Stimulated activated CD8-positive, alpha-beta memory T cell treated with anti-CD3 and anti-CD28 coated beads, Interleukin-7, amount 100 ng/mL, for 4 hours (primary cell): ENCODE measurements around the gene KSR1.

Source experiments
- DNase-seq, 2 donors: peaks; one replicate each; pipeline ENCODE4 v3.0.0-alpha.2; 2020; ENCODE audit warnings: low read depth in 2 of 2

Gene KSR1

DNA sequence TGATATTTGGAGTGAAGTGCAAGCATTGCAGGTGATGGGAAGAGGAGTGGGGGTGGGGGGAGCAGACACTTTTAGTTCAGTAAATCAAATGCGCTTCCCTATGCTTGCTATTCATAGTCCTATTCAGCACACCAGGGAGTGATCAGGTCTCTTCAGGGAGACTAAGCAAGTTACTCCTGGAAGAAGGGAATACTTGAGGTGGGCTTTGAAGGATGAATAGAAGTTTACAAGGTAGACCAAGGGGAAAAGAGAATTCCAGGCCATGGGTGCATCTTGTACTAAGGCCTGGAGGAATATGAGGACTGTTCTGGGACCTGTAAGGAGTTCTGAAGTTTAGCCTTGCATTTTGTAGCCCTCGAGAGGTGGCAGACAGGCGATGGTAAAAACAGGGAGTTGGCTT lies 134.6 kb downstream of the KSR1 start:
- no peak for DNase-seq

DNA sequence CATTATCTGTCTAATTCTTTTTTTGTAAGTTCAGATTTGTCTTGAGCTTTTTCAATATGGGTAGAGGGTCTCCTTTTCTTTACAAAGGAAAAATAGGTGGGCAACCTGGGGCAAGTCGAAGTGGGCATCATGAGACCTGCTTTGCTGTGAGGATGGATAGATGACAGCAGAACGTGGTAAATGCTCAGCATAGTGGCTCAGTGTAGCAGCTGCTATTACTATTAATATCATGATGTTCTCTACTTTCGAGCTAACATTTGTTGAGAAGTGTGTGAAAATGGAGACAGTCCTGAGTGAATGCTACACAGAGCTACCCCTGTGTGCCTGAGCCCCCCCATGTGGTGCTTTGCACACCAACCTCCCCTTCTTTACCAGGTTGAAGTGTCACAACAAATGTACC lies 135.7 kb downstream of the KSR1 start:
- DNase-seq = no peak

- no peak for DNase-seq
Measured at GRCh38 chr17:27593232-27593856, 137.1 kb downstream of the KSR1 start.

GRCh38 chr17:27593857-27594255 lies 137.6 kb downstream of the KSR1 start:
- no peak for DNase-seq

DNA sequence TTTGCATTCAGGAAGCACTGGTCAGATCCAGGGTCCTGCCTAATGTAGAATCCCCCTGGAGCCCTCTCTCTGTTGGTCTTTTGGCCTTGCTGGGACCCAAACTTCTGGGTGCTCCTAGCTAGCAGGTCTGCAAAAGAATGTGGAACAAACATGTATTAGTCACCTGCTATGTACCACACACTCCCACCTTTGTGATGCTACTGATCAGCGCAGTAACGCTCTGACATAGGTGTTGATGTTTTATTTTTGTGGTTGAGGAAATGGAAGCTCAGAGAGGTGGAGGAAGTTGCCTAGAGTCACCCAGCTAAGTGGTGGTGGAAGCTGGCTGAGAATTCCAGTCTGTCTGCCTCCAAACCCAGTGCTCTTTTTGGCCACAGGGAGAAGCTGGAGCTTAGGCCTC lies 139.0 kb downstream of the KSR1 start:
- DNase-seq = no peak

DNA sequence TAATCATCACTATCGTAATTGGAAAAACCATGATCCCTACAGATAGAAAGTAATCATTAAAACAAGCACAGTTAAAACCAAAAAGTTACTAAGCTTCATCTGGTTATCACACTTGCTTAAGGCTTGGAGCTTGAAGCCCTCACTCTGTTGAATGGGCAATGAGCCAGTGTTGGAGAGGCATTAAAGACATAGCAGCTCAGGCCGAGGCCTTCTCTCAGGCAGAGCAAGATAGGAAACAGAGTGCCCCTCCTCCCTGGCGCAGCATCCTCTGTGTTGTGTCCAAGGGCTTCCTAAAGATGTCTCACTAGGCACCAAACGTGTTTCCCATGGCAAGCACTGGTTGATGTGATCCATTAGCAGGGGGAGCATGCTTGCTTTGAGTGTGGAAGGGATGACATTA lies 139.8 kb downstream of the KSR1 start:
- no peak for DNase-seq

DNA sequence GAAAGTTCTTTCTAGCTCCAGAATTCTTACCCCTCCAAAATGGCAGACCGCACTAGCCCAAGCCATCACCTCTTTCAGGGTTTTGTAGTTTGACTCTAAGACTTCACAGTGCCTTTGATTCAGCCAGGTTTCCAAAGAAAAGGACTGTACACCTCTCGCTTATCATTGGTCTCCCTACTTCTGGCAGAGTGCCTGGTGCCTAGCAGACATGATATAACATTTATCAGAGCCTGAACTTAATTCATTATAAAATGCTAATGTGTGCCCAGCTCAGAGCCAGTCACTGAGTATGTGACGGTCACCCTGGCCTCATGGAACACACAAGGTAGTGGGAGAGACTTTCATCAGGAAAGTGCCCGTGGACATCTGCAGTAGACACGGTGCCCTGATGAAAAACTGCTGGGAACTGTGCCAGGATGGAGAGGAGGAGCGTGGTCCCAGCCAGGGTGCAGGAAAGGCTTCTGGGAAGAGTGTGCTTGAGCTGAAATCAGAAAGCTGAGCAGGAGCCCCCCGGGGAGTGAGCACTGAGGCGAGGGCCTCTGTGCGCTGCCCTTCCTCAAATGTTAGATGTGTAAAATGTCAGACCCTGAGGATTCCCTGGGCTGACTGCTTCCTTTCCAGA lies 140.4 kb downstream of the KSR1 start:
- no peak for DNase-seq

DNA sequence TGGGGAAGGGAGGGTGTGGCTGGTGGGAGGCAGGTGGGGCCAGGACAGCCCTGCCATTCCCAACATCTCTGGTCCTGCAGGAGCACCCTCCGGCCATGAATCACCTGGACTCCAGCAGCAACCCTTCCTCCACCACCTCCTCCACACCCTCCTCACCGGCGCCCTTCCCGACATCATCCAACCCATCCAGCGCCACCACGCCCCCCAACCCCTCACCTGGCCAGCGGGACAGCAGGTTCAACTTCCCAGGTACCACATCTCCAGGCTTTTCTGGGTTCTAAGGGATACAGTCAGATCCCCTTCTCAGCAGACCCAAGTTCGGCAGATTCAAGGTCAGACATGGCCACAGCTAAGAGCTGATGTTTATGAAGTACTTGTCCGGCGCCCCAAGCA lies 140.9 kb downstream of the KSR1 start:
- no peak for DNase-seq

DNA sequence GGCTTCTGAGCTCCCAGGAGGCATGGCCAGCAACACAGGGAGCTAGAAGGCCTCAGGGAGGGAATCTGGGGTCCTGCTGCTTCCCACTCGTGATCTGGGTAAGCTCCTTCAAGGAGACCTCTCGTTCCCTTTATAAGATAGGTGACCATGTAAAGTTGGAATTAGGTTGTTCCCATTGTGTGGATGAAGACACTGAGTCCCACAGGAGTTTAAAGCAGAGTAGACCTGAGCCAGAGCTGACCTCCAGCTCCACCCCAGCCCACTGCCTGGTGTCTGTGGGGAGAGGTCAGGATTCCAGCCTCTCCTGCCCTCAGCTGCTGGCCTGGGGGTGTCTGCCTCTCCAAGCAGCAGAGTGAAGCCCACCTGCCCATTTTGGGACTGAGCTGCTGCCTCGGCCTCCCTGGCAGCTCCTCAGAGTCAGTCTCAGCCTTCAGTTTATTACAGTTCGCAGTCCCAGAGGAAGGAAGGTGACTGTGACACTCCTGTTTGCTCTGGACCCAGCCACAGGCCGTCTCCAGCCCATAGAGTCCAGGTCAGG lies 141.6 kb downstream of the KSR1 start:
- no peak for DNase-seq

DNA sequence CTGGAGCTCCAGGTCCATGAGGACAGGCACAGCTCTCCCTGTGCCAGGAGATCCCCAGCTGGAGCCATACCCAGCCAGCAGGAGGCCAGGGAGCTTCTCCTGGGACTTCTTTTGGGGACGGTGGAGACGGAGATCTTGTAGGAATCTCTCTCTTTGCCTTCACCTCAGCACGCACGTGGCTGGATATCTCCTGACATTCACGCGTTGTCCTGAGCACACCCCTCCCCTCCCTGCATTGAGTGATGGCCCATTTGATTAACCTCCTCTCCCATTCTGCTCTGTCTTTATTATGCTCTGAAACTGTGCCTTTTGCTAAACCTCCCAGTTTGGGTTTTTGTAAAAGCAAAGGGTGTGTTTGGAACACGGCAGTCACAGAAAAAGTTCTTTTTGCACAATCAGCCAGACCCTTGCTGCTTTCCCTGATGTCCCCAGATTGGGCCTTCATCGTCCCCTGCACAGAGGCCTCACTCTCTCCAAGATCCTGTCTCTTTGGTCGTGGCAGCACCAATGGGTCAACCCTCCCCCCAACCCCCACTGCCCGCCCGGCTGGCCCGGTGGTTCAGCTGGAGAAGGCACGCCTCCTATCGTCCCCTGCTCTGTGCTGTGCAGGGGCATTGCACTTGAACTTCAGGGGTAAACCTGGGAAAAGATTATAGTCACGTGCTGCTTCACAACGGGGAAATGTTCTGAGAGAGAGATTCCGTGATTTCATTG lies 142.2 kb downstream of the KSR1 start:
- no peak for DNase-seq

DNA sequence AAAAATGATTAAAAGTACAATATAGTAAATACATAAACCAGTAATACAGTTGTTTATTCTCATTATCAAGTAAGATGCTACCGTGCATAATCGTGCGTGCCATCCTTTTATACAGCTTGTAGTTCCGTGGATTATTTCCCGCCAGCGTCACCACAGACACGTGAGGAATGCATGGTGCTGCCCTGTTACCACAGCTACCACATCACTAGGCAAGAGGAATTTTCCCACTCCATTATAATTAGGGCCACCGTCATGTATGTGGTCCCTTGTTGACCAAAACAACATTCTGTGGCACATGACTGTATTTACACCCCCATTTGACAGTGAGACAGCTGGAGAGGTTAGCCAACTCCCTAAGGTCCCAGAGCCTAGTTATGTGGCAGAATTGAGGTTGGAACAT lies 144.2 kb downstream of the KSR1 start:
- no peak for DNase-seq

- peak; percentile 62 to 76 for DNase-seq
Measured at GRCh38 chr17:27601069-27601974, 145.1 kb downstream of the KSR1 start.

DNA sequence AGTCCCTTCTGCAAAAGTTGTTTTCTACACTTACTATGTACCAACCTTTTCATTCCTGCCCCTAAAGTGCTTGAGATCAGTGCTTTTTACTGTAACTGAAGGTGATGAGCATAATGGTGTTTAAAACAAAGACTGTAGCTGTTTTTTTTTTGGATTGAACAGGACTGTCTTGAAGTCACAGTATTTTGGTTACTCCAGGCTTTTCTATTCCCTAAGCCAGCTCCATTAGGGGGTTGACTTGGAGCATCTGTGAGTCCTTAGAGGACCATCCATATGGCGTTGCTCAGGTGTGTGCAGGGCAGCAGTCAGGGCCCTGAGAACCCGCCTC lies 145.7 kb downstream of the KSR1 start:
- DNase-seq = no peak

DNA sequence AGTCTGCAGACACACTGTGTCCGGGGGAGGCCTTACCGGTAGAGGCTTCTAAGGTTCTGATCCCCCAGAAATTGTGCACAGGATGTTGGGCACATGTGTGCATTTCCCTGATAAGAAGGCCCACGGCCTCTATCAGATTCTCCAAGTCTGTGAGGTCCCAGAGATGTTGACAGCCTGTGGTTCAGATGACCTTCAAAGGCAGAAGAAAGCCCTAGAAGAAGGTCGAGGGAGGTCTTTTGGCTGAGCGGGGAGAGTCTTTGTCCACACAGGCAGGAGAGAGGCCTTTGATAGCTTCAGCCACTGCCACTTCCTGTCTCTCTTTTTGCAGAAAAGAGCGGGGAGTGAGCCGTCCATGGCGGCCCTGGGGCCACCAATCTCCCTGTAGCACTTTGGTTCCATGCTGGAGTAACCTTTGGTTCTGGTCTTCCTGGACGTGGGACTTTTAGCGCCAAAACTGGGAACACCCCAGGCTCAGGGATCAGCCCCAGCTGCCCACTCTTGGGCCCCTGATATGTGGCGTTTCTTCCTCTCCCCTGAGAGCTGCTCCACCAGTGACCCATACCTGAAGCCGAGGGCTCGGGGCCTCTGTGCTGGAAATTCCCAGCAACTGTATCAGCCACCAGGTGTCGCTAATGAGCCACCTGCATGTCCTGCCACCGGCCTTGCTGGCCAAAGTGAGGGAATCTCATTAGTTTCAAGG lies 146.6 kb downstream of the KSR1 start:
- DNase-seq = peak; percentile 30 to 34

GRCh38 chr17:27603421-27603770 lies 147.1 kb downstream of the KSR1 start:
- DNase-seq = no peak

DNA sequence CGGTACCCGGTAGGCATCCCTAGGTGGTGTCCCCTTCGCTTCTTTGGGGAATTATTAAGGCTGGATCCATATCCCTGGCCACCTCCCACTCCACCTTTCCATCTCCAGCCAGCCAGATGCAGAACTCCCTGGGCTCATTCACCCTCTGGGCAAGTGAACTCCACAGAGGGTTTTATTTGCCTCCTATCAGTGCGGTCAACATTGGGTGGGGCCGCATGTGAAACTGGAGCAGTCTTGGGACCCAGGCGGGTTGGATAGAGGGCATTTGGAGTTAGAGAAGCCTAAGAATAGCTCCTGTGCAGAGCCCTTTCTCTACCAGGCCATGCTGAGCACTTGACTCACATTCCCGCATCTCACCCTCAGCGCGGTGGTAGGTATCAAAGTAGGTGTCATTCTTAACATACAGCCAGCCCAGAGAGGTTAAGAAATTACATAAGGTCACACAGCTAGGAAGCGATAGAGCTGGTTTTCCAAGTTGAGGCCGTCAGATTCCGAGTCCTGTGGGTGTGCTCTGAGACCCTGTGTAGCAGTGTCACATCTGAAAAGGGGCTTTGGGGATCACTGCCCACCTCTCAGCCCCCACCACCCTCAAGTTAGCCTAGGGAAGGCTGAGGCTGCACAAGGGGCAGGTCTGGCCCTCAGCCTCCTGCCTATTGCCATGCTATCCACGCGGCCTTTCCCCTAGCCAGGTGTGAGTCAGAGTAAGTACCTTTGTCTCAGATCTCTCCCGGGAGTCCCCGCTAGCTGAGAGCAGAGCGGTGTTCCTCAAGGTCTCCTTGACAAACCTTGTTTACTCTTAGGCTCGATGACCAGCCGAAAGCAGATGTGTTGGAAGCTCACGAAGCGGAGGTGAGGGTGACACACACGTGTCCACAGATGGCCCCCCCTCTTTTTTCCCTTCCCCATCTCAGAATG lies 147.9 kb downstream of the KSR1 start:
- DNase-seq = no peak

DNA sequence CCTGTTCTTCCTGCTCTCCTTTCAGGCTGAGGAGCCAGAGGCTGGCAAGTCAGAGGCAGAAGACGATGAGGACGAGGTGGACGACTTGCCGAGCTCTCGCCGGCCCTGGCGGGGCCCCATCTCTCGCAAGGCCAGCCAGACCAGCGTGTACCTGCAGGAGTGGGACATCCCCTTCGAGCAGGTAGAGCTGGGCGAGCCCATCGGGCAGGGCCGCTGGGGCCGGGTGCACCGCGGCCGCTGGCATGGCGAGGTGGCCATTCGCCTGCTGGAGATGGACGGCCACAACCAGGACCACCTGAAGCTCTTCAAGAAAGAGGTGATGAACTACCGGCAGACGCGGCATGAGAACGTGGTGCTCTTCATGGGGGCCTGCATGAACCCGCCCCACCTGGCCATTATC lies 149.2 kb downstream of the KSR1 start:
- no peak for DNase-seq

DNA sequence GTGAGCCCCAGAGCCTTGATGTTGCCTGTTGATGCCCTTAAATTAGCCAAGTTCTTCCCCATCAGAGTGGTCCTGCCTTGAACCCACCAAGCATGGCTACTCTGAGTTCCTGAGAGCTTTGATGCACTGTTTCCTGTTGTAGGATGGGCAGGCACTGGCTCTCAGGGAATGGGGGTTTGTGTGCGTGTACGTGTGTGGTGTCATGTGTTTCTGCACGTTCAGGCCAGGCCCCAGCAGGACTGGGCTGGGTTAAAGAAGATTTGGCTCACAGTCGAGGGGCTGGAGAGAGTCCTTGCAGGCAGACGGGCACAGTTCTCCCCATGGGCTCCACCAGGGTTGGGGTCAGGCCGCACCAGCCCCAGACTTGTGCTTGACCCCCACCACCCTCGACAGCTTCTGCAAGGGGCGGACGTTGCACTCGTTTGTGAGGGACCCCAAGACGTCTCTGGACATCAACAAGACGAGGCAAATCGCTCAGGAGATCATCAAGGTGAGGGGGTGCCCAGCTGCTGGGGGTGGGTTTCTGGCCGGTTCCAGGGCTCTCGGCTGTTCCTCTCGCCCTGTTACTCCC lies 151.4 kb downstream of the KSR1 start:
- DNase-seq = no peak

DNA sequence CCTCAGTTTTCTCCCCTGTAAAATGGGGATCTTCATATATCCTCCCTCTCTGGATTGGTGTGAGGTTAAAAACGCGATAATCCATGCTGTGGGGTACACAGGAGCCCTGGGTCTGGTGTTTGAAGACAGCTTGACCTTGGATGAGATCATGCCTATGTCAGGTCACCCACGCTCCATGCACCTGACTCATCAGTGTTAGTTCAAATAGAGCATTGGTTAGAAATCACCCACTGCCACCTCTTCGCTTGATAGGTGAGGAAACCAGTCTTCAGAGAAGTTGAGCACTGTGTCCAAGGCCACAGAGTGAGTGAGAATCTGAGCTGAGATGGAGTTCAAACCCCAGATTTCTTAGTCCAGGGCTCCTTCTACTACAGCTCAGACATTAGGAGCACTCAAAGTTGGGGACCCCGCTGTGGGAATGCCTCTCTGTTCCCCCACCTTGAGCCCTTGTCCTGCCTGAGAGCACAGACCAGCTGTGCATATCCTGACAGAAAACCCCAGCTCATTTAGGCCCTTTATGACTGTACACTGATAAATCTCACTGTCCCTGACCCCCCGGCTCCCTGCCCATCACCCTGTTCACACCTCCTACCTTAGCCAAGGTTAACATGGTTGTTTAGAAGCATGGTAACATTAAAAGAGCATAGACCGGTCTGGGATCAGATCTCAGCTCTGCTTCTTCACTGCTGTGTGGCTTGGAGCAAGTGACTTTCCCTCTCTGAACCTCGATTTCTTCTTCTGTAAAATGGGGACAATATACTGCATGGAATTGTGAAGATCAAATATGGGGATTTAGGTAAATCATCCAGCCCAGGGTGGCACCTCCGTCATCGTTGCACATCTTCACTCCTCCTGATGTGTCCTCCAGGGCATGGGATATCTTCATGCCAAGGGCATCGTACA lies 152.3 kb downstream of the KSR1 start:
- DNase-seq = no peak
